Activated CD4-positive, alpha-beta T cell treated with anti-CD3 and anti-CD28 coated beads for 4 hours (primary cell): ENCODE measurements around the gene ALG6.
"Not testable (repeated sequence)": the region's sequence is repeated elsewhere in the genome, so short reads cannot be mapped to it uniquely, and the experiment has no call there.

ENCODE experiments used
- DNase-seq, 2 donors: peaks; one replicate each; pipeline ENCODE4 v3.0.0-alpha.2; 2020

ALG6 gene

GRCh38 chr1:63418101-63418500, 50.7 kb downstream of the ALG6 start:
- DNase-seq: no peak

GRCh38 chr1:63420746-63421145, 53.3 kb downstream of the ALG6 start:
- not testable (repeated sequence) for DNase-seq

GRCh38 chr1:63423649-63424048, 56.2 kb downstream of the ALG6 start:
- DNase-seq: no peak

GRCh38 chr1:63428815-63429214, 61.4 kb downstream of the ALG6 start:
- no peak for DNase-seq

- no peak for DNase-seq
These were observed 61.9 kb downstream of the ALG6 start for GRCh38 chr1:63429281-63429680.

GRCh38 chr1:63435161-63435560, 67.7 kb downstream of the ALG6 start:
- DNase-seq: no peak

- DNase-seq: no peak
These were observed 74.7 kb downstream of the ALG6 start for GRCh38 chr1:63442141-63442475.

GRCh38 chr1:63448731-63449246, 81.4 kb downstream of the ALG6 start:
- no peak for DNase-seq

DNA sequence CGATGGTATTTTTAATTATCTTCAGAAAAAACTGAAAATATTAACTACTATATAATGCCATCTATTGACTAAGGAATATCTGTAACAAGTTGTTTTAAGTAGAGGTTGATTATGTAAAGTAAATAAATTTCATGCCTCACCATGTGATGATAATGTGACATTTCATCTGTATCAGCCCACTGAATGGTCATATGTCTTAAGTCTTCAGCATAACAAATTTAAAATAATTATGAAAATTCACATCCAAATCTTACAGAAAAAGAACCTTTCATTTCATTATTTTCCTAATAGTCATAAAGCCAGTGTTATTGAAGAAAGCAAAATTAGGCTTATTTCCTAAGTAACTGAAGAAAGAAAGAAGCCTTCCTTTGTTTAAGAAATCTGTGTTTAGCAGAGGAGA, 83.0 kb downstream of the ALG6 start:
- DNase-seq: no peak

- DNase-seq: no peak
These were observed 85.8 kb downstream of the ALG6 start for GRCh38 chr1:63453232-63453631.

DNA sequence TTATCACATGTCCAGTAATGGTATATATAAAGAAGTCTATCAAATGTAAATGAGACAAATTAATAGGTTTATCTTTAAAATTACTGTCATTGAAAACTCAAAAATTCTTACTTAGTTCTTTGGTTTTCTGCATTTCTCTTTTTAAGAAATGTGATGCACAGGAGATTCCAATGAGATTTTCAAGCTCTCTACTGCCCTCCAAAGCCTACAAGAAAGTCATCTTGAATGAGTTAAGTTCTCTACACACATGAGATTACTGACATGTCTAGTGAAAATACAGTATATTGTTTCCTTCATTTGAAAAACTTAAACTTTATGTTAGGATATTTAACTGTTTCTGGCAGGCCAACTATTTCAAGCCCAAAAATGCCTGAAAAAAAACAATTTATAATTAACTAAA, 86.8 kb downstream of the ALG6 start:
- no peak for DNase-seq

- no peak for DNase-seq
These were observed 91.3 kb downstream of the ALG6 start for GRCh38 chr1:63458750-63459149.

DNA sequence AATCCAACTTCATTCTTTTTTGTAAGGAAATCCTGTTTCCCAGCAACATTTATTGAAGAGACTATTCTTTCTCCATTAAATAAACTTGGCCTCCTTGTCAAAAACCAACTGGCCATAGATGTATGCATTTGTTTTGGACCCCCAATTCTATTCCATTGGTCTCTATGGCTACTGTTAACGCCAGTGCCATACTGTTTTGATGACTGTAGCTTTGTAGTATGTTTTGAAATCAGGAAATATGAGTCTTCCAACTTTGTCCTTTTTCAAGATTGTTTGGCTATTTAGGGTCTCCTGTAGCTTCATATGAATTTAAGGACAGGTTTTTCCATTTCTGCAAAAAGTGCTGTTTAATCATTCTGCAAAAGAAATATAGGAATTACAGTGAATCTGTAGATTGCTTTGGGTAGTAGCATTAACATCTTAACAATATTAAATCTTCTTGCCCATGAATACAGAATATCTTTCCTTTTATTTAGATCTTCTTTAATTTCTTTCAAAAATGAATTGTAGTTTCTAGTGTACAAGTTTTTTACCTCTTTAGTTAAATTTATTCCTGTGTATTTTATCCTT, 94.3 kb downstream of the ALG6 start:
- no peak for DNase-seq

- DNase-seq: no peak
These were observed 95.8 kb downstream of the ALG6 start for GRCh38 chr1:63463248-63463647.

DNA sequence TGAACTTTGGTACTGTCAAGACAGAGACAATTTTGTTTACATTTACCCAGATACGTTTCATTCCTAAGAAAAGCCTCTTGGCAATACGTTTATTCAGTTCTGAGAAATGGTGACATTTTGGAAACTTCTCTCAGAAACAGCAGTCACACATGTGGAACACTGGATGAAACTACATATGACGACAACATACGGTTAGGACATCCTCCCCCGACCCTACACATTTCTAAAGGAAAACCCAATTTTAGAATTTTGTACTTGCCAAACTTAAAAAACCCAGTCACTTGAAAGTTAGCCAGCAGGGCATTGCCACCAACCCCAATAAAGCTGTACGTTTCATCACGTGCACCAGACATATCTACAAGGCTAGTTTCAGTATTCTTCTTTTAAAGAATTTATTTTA, 98.8 kb downstream of the ALG6 start:
- no peak for DNase-seq

- DNase-seq: no peak
These were observed 99.3 kb downstream of the ALG6 start for GRCh38 chr1:63466759-63467158.

DNA sequence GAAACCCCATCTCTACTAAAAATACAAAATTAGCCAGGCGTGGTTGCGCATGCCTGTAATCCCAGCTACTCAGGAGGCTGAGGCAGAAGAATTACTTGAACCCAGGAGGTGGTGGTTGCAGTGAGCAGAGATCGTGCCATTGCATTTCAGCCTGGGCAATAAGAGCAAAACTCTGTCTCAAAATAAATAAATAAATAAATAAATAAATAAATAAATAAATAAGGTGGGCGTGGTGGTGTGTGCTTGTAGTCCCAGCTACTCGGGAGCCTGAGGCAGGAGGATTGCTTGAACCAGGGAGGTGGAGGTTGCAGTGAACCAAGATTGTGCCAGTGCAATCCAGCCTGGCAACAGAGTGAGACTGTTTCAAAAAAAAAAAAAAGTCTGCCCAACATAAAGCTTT, 101.3 kb downstream of the ALG6 start:
- not testable (repeated sequence) for DNase-seq

DNA sequence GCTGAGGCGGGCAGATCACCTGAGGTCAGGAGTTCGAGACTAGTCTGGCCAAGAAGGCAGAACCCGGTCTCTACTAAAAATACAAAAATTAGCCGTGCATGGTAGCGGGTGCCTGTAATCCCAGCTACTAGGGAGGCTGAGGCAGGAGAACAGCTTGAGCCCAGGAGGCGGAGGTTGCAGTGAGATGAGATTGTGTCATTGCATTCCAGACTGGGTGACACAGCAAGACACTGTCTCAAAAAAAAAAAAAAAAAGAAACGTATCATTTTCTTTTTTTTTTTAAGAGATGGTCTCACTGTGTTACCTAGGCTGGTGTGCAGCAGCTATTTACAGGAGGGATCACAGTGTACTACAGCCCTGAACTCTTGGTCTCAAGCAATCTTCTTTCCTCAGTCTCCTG, 108.3 kb downstream of the ALG6 start:
- DNase-seq: no peak

DNA sequence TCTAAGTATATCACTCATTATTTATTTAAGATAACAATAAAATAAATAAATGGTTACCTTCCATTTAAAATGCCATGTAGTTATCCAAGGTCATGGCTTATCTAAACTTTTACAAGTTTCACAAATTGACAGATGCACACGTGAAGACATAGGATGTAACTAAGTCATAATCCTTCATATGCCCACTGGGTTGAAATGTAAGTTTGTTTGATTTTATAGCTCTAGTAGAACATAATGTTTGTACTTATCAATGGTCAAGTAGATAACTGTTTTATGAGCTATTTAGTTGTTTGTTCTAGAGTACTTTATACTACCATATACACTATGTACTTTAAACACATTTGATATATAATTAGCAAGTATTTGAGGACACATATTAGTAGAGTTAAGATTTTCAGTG, 112.6 kb downstream of the ALG6 start:
- no peak for DNase-seq

DNA sequence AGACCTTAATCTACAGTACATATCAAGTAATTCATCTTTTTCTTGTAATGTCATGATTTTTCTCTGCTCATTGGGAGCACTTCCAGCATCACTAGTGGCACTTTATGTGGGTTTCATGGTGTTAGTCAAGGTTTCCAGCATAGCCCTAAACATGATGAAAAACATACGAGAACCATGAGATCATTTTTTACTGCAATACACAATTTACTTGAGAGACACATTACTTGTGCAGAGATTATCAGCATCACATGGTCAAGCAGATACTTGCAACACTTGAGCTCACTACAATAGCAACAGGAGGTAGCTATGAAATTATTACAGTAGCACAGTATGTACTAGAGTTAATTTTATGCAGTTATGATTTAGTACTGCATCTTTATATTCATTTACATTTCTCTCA, 119.2 kb downstream of the ALG6 start:
- DNase-seq: no peak

DNA sequence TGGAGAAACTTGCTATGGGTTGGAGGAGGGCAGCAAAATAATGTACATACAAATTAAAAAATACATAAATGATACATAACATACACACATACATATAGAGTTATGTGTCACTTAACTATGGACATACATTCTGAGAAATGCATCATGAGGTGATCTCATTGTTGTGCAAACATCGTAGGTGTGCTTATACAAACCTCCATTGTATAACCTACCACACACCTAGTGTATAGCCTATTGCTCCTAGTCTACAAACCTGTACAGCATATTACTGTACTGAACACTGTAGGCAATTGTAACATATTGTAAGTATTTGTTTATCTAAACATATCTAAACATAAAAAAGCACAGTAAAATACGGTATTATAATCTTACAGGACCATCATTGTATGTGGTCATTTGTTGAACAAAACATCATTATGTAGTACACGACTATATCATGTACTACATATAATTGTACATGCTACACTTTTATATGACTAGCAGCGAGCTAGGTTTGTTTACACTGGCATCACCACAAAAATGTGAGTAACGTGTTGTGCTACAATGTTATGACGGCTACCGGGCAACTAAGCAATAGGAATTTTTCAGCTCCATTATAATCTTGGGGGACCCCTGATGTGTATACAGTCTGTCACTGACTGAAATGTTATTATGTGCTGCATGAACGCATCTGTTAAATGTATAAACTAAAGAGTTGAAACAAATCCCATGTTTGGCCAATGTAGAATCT, 120.1 kb downstream of the ALG6 start:
- DNase-seq: no peak
